Measurements from ENCODE around the gene TTLL11. TPM values are rescaled to one million over a fixed set of nuclear protein-coding genes. Genes with fewer than 3 reads are reported as not detected.

The TTLL11 gene
- total RNA-seq, 6 experiments from 2014 or later: 6.9 to 10.2 (median 8.3) TPM

- Mint-ChIP-seq H3K27ac (no peak overlapping the region), H3K36me3 (ENCODE audit: low read depth) (no peaks in the 10 kb centered on the region), H3K9me3 (no peaks in the 10 kb centered on the region), H3K4me3 (no peak overlapping the region), H3K4me1 (ENCODE audit: low read depth) (peaks cover 37% of the 10 kb centered on the region), H3K27me3 (ENCODE audit: insufficient read depth) (peaks cover 3% of the 10 kb centered on the region)
- DNase-seq: no peak
- TF ChIP-seq, protein P1, sequence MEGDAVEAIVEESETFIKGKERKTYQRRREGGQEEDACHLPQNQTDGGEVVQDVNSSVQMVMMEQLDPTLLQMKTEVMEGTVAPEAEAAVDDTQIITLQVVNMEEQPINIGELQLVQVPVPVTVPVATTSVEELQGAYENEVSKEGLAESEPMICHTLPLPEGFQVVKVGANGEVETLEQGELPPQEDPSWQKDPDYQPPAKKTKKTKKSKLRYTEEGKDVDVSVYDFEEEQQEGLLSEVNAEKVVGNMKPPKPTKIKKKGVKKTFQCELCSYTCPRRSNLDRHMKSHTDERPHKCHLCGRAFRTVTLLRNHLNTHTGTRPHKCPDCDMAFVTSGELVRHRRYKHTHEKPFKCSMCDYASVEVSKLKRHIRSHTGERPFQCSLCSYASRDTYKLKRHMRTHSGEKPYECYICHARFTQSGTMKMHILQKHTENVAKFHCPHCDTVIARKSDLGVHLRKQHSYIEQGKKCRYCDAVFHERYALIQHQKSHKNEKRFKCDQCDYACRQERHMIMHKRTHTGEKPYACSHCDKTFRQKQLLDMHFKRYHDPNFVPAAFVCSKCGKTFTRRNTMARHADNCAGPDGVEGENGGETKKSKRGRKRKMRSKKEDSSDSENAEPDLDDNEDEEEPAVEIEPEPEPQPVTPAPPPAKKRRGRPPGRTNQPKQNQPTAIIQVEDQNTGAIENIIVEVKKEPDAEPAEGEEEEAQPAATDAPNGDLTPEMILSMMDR (IDR thresholded peaks at IDR 0.05): no peak
These were observed 214.8 kb downstream of the TTLL11 start for GRCh38 chr9:121878271-121878822.

- H3K27me3 Mint-ChIP-seq (ENCODE audit: insufficient read depth): peaks cover 3% of the 10 kb centered on the region
- peaks cover 32% of the 10 kb centered on the region for H3K4me1 Mint-ChIP-seq (ENCODE audit: low read depth)
- TF ChIP-seq, protein P1 (IDR thresholded peaks at IDR 0.05): no peak
- no peaks in the 10 kb centered on the region for H3K9me3 Mint-ChIP-seq
- H3K36me3 Mint-ChIP-seq (ENCODE audit: low read depth): no peaks in the 10 kb centered on the region
- H3K4me3 Mint-ChIP-seq: peak overlapping the region; percentile 71
- peak overlapping the region; percentile 87 for H3K27ac Mint-ChIP-seq
- peak; percentile 84 for DNase-seq
These were observed 216.3 kb downstream of the TTLL11 start for GRCh38 chr9:121876658-121877271.

DNA sequence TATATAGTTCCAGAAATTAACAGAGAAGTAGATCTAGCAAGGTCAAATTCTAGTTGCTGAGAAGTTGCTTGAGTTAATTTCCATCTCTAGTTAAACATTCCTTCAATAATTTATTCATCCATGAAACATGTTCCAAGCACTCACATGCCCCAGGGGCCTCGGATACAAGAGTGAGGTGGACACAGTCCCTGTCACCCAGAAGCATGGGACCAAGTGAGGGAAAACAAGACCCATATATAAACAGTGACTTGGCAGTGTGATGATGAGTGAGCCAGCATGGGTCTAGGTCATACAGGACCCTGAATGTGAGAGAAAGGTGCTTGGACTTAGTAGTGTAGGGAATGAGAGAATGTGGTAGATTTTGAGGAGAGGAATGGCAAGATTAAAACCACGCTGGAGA lies 216.9 kb downstream of the TTLL11 start:
- H3K36me3 Mint-ChIP-seq (ENCODE audit: low read depth): no peaks in the 10 kb centered on the region
- DNase-seq: peak; percentile 51
- peaks cover 3% of the 10 kb centered on the region for H3K27me3 Mint-ChIP-seq (ENCODE audit: insufficient read depth)
- no peaks in the 10 kb centered on the region for H3K9me3 Mint-ChIP-seq
- peak overlapping the region; percentile 87 for H3K27ac Mint-ChIP-seq
- H3K4me1 Mint-ChIP-seq (ENCODE audit: low read depth): peaks cover 37% of the 10 kb centered on the region
- H3K4me3 Mint-ChIP-seq: peak overlapping the region; percentile 71
- TF ChIP-seq, protein P1 (IDR thresholded peaks at IDR 0.05): no peak

DNA sequence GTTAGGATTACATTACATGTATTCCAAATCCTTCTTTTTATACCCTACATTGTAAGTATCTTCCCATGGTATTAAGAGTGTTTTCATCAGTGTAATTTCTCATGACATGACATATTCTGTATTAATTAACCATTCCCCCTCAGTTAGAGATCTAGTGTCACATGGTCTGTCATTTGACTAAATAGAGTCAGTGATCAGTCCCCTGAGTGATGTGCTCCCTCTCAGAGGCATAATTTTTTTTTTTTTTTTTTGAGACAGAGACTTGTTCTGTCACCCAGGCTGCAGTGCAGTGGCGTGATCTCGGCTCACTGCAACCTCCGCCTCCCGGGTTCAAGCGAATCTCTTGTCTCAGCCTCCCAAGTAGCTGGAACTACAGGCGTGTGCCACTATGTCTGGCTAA lies 218.6 kb downstream of the TTLL11 start:
- DNase-seq: no peak
- H3K9me3 Mint-ChIP-seq: no peaks in the 10 kb centered on the region
- peaks cover 2% of the 10 kb centered on the region for H3K27me3 Mint-ChIP-seq (ENCODE audit: insufficient read depth)
- H3K4me1 Mint-ChIP-seq (ENCODE audit: low read depth): peaks cover 40% of the 10 kb centered on the region
- H3K36me3 Mint-ChIP-seq (ENCODE audit: low read depth): no peaks in the 10 kb centered on the region
- H3K4me3 Mint-ChIP-seq: no peak overlapping the region
- H3K27ac Mint-ChIP-seq: no peak overlapping the region
- TF ChIP-seq, protein P1 (IDR thresholded peaks at IDR 0.05): no peak

- Mint-ChIP-seq H3K9me3 (no peaks in the 10 kb centered on the region), H3K36me3 (ENCODE audit: low read depth) (peaks cover 7% of the 10 kb centered on the region; the same call in 1 of the 2 replicates), H3K4me3 (no peak overlapping the region), H3K27ac (no peak overlapping the region), H3K4me1 (ENCODE audit: low read depth) (peaks cover 28% of the 10 kb centered on the region), H3K27me3 (ENCODE audit: insufficient read depth) (peaks cover 2% of the 10 kb centered on the region; the same call in 1 of the 2 replicates)
- TF ChIP-seq, protein P1 (IDR thresholded peaks at IDR 0.05): no peak
- DNase-seq: peak; percentile 51
These were observed 221.6 kb downstream of the TTLL11 start for GRCh38 chr9:121871431-121872025.
